ENCODE results near the gene LEKR1.

- no peak for TF ChIP-seq ZNF623 (tag by site-specific recombination; IDR thresholded peaks at IDR 0.05)
- TF ChIP-seq CTCF (tag by site-specific recombination; IDR thresholded peaks at IDR 0.05), result no peak
- TF ChIP-seq ZNF549 (tag by site-specific recombination; IDR thresholded peaks at IDR 0.05), result no peak
- TF ChIP-seq ZNF239 (tag by site-specific recombination; IDR thresholded peaks at IDR 0.05), result no peak
- TF ChIP-seq YY1 (tag by site-specific recombination; IDR thresholded peaks at IDR 0.05), result no peak
- no peak for TF ChIP-seq SP2 (tag by site-specific recombination; IDR thresholded peaks at IDR 0.05)
- no peak for TF ChIP-seq ZNF692 (tag by site-specific recombination; IDR thresholded peaks at IDR 0.05)
- TF ChIP-seq ELK4 (IDR thresholded peaks at IDR 0.05; ENCODE audit: borderline replicate concordance, low read depth, low read length), result no peak
- TF ChIP-seq REST (tag by site-specific recombination; IDR thresholded peaks at IDR 0.05), result no peak
- TF ChIP-seq ZNF18 (tag by site-specific recombination; IDR thresholded peaks at IDR 0.05), result no peak
- no peak for TF ChIP-seq KLF8 (tag by site-specific recombination; IDR thresholded peaks at IDR 0.05)
- TF ChIP-seq ZNF302 (tag by site-specific recombination; IDR thresholded peaks at IDR 0.05; ENCODE audit: low read depth), result no peak
Observed at GRCh38 chr3:156964577-156964976, 138.4 kb downstream of the LEKR1 start.
